Measurements from ENCODE around the gene BMP7.

BMP7 gene

DNA sequence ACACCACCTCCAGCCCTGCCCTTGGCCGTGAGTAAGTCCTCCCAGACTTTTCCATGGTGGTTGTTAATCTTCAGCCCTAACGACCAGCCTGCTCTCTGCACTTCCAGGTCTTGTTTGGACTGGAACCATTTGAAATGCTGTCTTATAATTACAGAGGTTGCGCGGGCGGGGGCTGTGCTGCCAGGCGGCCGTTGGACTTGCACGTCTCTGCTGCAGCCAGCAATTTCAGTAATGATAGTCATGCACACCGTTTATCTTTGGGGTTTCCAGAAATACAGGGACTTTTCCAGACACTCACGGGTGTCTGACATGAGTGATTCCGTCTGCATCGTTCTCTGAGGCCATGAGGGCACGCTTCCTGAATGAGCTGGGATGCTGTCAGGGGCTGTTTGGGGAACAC, 118.2 kb downstream of the BMP7 start:
- TF ChIP-seq, protein P1, sequence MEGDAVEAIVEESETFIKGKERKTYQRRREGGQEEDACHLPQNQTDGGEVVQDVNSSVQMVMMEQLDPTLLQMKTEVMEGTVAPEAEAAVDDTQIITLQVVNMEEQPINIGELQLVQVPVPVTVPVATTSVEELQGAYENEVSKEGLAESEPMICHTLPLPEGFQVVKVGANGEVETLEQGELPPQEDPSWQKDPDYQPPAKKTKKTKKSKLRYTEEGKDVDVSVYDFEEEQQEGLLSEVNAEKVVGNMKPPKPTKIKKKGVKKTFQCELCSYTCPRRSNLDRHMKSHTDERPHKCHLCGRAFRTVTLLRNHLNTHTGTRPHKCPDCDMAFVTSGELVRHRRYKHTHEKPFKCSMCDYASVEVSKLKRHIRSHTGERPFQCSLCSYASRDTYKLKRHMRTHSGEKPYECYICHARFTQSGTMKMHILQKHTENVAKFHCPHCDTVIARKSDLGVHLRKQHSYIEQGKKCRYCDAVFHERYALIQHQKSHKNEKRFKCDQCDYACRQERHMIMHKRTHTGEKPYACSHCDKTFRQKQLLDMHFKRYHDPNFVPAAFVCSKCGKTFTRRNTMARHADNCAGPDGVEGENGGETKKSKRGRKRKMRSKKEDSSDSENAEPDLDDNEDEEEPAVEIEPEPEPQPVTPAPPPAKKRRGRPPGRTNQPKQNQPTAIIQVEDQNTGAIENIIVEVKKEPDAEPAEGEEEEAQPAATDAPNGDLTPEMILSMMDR (IDR thresholded peaks at IDR 0.05; ENCODE audit: low read depth, low read length, missing control alignments) = no peak
- no peak for DNase-seq (ENCODE audit: extremely low read depth, low read depth)
- H3K4me3 ChIP-seq (replicated peaks; ENCODE audit: low read depth, low read length) = no peak overlapping the region

DNA sequence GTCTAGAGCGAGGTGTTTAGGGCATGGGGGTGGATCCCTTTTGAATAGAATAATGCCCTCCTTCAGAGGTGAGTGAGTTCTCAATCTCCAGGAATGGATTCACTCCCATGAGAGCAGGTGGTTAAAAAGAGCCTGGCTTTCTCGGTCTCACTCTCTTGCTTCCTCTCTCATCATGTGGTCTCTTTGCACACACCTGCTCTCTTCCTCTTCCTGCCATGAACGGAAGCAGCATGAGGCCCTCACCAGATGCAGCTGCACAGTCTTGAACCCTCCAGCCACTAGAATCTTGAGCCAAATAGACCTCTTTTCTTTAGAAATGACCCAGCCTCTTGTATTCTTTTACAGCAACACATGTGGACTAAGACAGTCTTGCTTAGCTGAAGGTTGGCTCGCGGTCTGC, 119.3 kb downstream of the BMP7 start:
- no peak for DNase-seq (ENCODE audit: extremely low read depth, low read depth)
- TF ChIP-seq, protein P1 (IDR thresholded peaks at IDR 0.05; ENCODE audit: low read depth, low read length, missing control alignments) = no peak

DNA sequence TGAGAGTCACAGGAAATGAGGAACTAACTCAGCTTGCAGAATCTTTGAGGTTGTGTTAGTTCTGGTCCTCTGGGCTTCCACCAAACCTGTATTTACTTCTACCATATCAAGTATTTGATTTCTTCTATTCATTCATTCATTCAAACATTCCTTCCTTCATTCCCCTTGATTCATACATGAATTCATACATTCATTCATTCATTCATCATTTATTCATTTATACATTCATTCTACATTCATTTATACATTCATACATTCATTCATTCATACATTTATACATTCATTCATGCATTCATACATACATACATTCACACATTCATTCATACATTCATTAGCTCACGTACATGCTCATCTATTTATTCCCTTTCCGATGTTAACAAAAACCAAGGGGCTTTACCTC, 120.3 kb downstream of the BMP7 start:
- TF ChIP-seq, protein P1 (IDR thresholded peaks at IDR 0.05; ENCODE audit: low read depth, low read length, missing control alignments) = no peak
- no peak overlapping the region for H3K4me3 ChIP-seq (replicated peaks; ENCODE audit: low read depth, low read length)
- no peak for DNase-seq (ENCODE audit: extremely low read depth, low read depth)

More for the DNA sequence above, 119.3 kb downstream of the BMP7 start:
- no peak overlapping the region for H3K4me3 ChIP-seq (replicated peaks; ENCODE audit: low read depth, low read length)

DNA sequence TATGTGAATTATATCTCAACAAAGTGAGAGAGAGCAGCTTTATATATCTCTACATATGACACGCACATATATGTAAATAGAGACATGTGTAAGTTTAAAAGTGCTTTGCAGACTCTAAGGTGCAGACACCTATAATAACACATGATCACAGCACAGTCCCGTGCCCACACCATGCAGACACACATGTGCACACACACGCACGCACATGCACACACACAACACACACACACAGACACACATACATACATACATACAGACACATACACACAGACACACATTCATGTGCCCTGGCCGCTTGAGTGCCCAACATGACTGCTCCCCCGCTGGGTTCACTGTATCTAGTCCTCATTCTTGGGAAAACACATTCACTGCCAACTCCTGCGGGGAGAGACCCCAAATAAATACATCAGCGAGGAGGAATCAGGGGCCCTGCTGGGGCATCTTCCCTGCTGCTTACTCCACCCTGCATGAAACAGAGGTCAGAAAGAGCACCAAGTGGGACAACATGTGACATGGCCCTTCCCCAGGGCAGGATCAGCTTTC, 121.3 kb downstream of the BMP7 start:
- TF ChIP-seq, protein P1 (IDR thresholded peaks at IDR 0.05; ENCODE audit: low read depth, low read length, missing control alignments) = no peak
- DNase-seq (ENCODE audit: extremely low read depth, low read depth) = no peak
- H3K4me3 ChIP-seq (replicated peaks; ENCODE audit: low read depth, low read length) = no peak overlapping the region

DNA sequence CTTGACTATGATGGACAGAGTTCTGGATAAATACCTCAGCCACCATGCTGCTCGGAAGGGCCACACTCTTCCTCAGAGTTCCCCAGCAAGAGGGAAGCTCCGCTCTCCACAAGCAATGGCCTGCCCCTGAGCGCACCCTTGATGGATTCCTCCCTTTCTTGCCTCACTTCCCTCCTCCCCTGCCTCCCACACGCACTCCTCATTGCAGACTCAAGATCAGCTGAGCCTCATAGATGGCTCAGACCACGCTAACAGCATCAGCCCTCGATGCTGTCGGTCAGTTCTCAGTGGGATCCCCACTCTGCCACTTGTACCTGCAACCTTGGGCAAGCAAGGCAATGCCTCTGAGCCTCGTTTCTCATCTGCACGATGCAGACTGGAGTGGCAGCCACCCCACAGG, 123.3 kb downstream of the BMP7 start:
- H3K4me3 ChIP-seq (replicated peaks; ENCODE audit: low read depth, low read length) = no peak overlapping the region
- TF ChIP-seq, protein P1 (IDR thresholded peaks at IDR 0.05; ENCODE audit: low read depth, low read length, missing control alignments) = no peak
- DNase-seq (ENCODE audit: extremely low read depth, low read depth) = no peak

DNA sequence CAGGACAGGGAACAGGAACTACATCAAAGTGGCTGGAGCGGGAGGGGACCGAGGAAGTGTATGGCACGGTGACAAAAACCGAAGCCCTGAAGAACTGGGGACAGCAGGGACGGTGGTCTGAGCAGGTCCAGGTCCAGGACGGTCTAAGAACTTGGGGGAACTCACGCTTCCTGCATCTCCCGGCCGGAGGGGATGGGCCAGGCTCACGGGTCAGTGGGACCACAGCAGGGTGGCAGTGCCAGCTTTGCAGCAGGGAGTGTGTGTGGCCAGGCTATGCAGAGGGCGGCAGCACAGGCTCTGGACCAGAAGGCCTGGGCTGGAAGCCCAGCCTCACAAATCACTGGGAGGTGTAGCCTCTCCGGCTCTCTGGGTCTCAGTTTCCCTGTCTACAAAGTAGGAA, 123.8 kb downstream of the BMP7 start:
- no peak overlapping the region for H3K4me3 ChIP-seq (replicated peaks; ENCODE audit: low read depth, low read length)
- TF ChIP-seq, protein P1 (IDR thresholded peaks at IDR 0.05; ENCODE audit: low read depth, low read length, missing control alignments) = no peak
- DNase-seq (ENCODE audit: extremely low read depth, low read depth) = no peak

DNA sequence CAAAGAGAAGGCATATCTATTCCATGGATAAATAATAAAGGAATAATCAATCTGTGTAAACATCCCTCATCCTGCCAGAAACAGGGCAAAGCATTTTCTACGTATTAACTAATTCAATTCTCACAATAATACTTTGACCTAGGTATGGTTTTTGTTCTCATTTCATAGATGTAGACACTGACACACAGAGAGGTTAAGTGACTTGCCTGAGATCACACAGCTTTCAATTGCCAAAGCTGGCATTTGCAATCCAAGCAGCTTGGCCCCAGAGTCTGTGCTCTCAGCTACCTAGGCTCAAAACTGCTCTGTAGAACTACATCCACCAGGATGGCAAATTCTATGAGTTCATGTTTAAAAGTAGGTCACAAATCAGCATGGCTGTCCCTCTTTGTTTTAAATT, 124.9 kb downstream of the BMP7 start:
- no peak for DNase-seq (ENCODE audit: extremely low read depth, low read depth)
- TF ChIP-seq, protein P1 (IDR thresholded peaks at IDR 0.05; ENCODE audit: low read depth, low read length, missing control alignments) = no peak
- H3K4me3 ChIP-seq (replicated peaks; ENCODE audit: low read depth, low read length) = no peak overlapping the region

Measured in HFF-Myc (cell line).